Inflammatory macrophage treated with lipopolysaccharide for 4 hours (primary cell): Measurements from ENCODE around the gene C17orf58.
"Not testable (repeated sequence)": the region's sequence is repeated elsewhere in the genome, so short reads cannot be mapped to it uniquely, and the experiment has no call there.

Experiments
- DNase-seq: peaks from one replicate; pipeline ENCODE4 v3.0.0-alpha.2; 2020

The C17orf58 gene

GRCh38 chr17:67999291-67999911 is 3.1 kb upstream of the C17orf58 start:
- no peak for DNase-seq

GRCh38 chr17:67998466-67998865 is 2.2 kb upstream of the C17orf58 start:
- DNase-seq = no peak

- DNase-seq = peak; percentile 2
Observed at GRCh38 chr17:67995570-67996263, 552 bp downstream of the C17orf58 start.

GRCh38 chr17:67994817-67995569 is 1.3 kb downstream of the C17orf58 start:
- DNase-seq = peak; percentile 62

GRCh38 chr17:67993998-67994361 is 2.3 kb downstream of the C17orf58 start:
- DNase-seq = no peak

- peak; percentile 90 for DNase-seq
Observed at GRCh38 chr17:67993153-67993997, 2.9 kb downstream of the C17orf58 start.

- peak; percentile 54 for DNase-seq
Observed at GRCh38 chr17:67992548-67993152, 3.6 kb downstream of the C17orf58 start.

GRCh38 chr17:67990909-67991308 is 5.4 kb downstream of the C17orf58 start:
- no peak for DNase-seq

GRCh38 chr17:67983383-67983688 is 12.9 kb downstream of the C17orf58 start:
- DNase-seq = no peak

- DNase-seq = no peak
Observed at GRCh38 chr17:67982686-67983382, 13.4 kb downstream of the C17orf58 start.

GRCh38 chr17:67982034-67982640 is 14.1 kb downstream of the C17orf58 start:
- DNase-seq = no peak

- not testable (repeated sequence) for DNase-seq
Observed at GRCh38 chr17:67980883-67981282, 15.4 kb downstream of the C17orf58 start.

- no peak for DNase-seq
Observed at GRCh38 chr17:67980456-67980855, 15.8 kb downstream of the C17orf58 start.

- DNase-seq = not testable (repeated sequence)
Observed at GRCh38 chr17:67976306-67976705, 20.0 kb downstream of the C17orf58 start.

GRCh38 chr17:67974598-67975066 is 21.6 kb downstream of the C17orf58 start:
- no peak for DNase-seq

GRCh38 chr17:67974185-67974584 is 22.1 kb downstream of the C17orf58 start:
- no peak for DNase-seq

- DNase-seq = no peak
Observed at GRCh38 chr17:67970783-67971182, 25.5 kb downstream of the C17orf58 start.

- peak; percentile 60 for DNase-seq
Observed at GRCh38 chr17:67963145-67963572, 33.1 kb downstream of the C17orf58 start.

- not testable (repeated sequence) for DNase-seq
Observed at GRCh38 chr17:67962156-67962555, 34.1 kb downstream of the C17orf58 start.

GRCh38 chr17:67960276-67960675 is 36.0 kb downstream of the C17orf58 start:
- DNase-seq = not testable (repeated sequence)

GRCh38 chr17:67959510-67959909 is 36.8 kb downstream of the C17orf58 start:
- no peak for DNase-seq
